ENCODE results near the gene COL5A2.

GRCh38 chr2:189181706-189182105 is 2.1 kb upstream of the COL5A2 start:
- TF ChIP-seq CTCF (IDR thresholded peaks at IDR 0.05) (no peak), POLR2A (IDR thresholded peaks at IDR 0.05) (no peak), POLR2AphosphoS5 (IDR thresholded peaks at IDR 0.05) (no peak)
